Endothelial cell of umbilical vein (primary cell): ENCODE results near the gene EYS. TPM values are rescaled to one million over a fixed set of nuclear protein-coding genes. Genes with fewer than 3 reads are reported as not detected.

ENCODE experiments used
- BruUV-seq: library from RNA; stranded (reverse); fragments of 400-500 nt; replicated peaks from 2 replicates; lab custom pipeline; 2021; lab: Mats Ljungman, UMichigan
- CTCF ChIA-PET: fragments of 300-600, 350-600 bp; sonication (Branson Sonifier 250); formaldehyde crosslinking; loops from one replicate; lab custom pipeline; 2021; ENCODE audit warnings: antibody characterized with exemption, inconsistent platforms; lab: Charles Lee
- POLR2A ChIA-PET: fragments of 300-600, 350-600 bp; sonication (Branson Sonifier 250); formaldehyde crosslinking; loops from one replicate; lab custom pipeline; 2021; ENCODE audit warnings: antibody characterized with exemption, inconsistent platforms; lab: Charles Lee
- DNase-seq: peaks from one replicate; pipeline ENCODE4 v3.0.0-alpha.2; 2011; ENCODE audit warnings: low read depth, low spot score
- FAIRE-seq: peaks from 2 replicates; lab custom pipeline; 2011; peaks lifted over from hg19 to GRCh38; lab: Jason Lieb, UNC
- H2AFZ ChIP-seq: 2 replicates; pipeline ENCODE4 v1.6.0; 2012; ENCODE audit warnings: low read depth, low read length, control low read depth, inconsistent platforms
- H3K27ac ChIP-seq: 2 replicates; pipeline ENCODE4 v1.5.1; 2011; ENCODE audit warnings: low read depth, mild to moderate bottlenecking, control low read depth, low read length, moderate library complexity; ENCODE audit not compliant: insufficient read depth
- H3K27me3 ChIP-seq, 2 experiments: 2 replicates each; pipeline versions ENCODE4 v1.6.0 to v1.6.1; 2011; ENCODE audit warnings: low read length in 2 of 2, mixed read lengths in 1 of 2; ENCODE audit not compliant: control insufficient read depth in 2 of 2, insufficient read depth in 2 of 2
- H3K36me3 ChIP-seq, 2 experiments: 2 replicates in 1 of 2; 3 replicates in 1 of 2; pipeline ENCODE4 v1.5.1; 2011; ENCODE audit warnings: low read length in 2 of 2, mild to moderate bottlenecking in 1 of 2, moderate library complexity in 1 of 2; ENCODE audit not compliant: control insufficient read depth in 2 of 2, insufficient read depth in 2 of 2; ENCODE audit errors: extremely low read depth in 1 of 2
- H3K4me1 ChIP-seq: 3 replicates; pipeline ENCODE4 v1.5.1; 2011; ENCODE audit warnings: mild to moderate bottlenecking, low read length; ENCODE audit not compliant: control insufficient read depth, insufficient read depth; ENCODE audit errors: extremely low read depth
- H3K4me2 ChIP-seq: 2 replicates; pipeline ENCODE4 v1.6.1; 2011; ENCODE audit warnings: low read length, control low read depth, mixed read lengths; ENCODE audit not compliant: insufficient read depth
- H3K4me3 ChIP-seq, 3 experiments: fragments of 200-600 bp in 1 of 3; sonication (generic), shearing (Covaris generic) in 1 of 3; replicated peaks in 1 of 3; 2 replicates each; pipeline ENCODE4 v1.5.1; 2011 to 2016; ENCODE audit warnings: control low read depth in 3 of 3, low read length in 3 of 3, mild to moderate bottlenecking in 2 of 3, inconsistent platforms in 1 of 3, low read depth in 1 of 3, moderate library complexity in 1 of 3; ENCODE audit not compliant: insufficient read depth in 1 of 3
- H3K79me2 ChIP-seq: 2 replicates; pipeline ENCODE4 v1.6.0; 2012; ENCODE audit warnings: low read length, inconsistent platforms; ENCODE audit not compliant: control insufficient read depth, insufficient read depth
- H3K9ac ChIP-seq: replicated peaks from 2 replicates; pipeline ENCODE3; 2011; ENCODE audit warnings: low read length, control low read depth; ENCODE audit not compliant: insufficient read depth; ENCODE audit errors: extremely low read depth
- H3K9me1 ChIP-seq: replicated peaks from 3 replicates; pipeline ENCODE4 v1.6.0; 2011; ENCODE audit warnings: mild to moderate bottlenecking, low read length; ENCODE audit not compliant: control insufficient read depth, insufficient read depth; ENCODE audit errors: extremely low read depth
- H3K9me3 ChIP-seq: replicated peaks from 2 replicates; pipeline ENCODE4 v1.5.1; 2012; ENCODE audit warnings: low read length, inconsistent platforms; ENCODE audit not compliant: control insufficient read depth, insufficient read depth
- H4K20me1 ChIP-seq: replicated peaks from 2 replicates; pipeline ENCODE3; 2011; ENCODE audit warnings: mild to moderate bottlenecking, low read length; ENCODE audit not compliant: control insufficient read depth, insufficient read depth; ENCODE audit errors: extremely low read depth
- CTCF ChIP-seq, 2 donors: IDR thresholded peaks; 1 replicate in 1 of 2; 2 replicates in 1 of 2; pipeline ENCODE4 v1.5.1; 2011; ENCODE audit warnings: low read length in 2 of 2, mild to moderate bottlenecking in 2 of 2, moderate library complexity in 2 of 2, control low read depth in 1 of 2, inconsistent platforms in 1 of 2, low read depth in 1 of 2; ENCODE audit not compliant: insufficient read depth in 1 of 2; ENCODE audit errors: extremely low read depth in 1 of 2
- EZH2 ChIP-seq: IDR thresholded peaks from 2 replicates; pipeline ENCODE4 v1.6.1; 2012; ENCODE audit warnings: borderline replicate concordance, low read depth, mild to moderate bottlenecking, moderate library complexity, low read length, inconsistent platforms; ENCODE audit not compliant: severe bottlenecking
- FOS ChIP-seq: IDR thresholded peaks from 2 replicates; pipeline ENCODE4 v1.6.1; 2011; ENCODE audit warnings: mild to moderate bottlenecking, low read length, moderate library complexity, borderline replicate concordance; ENCODE audit not compliant: insufficient read depth
- GATA2 ChIP-seq: IDR thresholded peaks from 2 replicates; pipeline ENCODE4 v1.7.0; 2011; ENCODE audit warnings: low read depth, mild to moderate bottlenecking, moderate library complexity, mixed read lengths, low read length; ENCODE audit not compliant: insufficient read length, insufficient read depth
- JUN ChIP-seq: IDR thresholded peaks from 2 replicates; pipeline ENCODE4 v1.6.1; 2011; ENCODE audit warnings: borderline replicate concordance, low read depth; ENCODE audit not compliant: insufficient read length, insufficient read depth
- MAX ChIP-seq: IDR thresholded peaks from 2 replicates; pipeline ENCODE4 v1.6.1; 2011; ENCODE audit not compliant: insufficient read depth, insufficient read length
- MYC ChIP-seq: IDR thresholded peaks from one replicate; pipeline ENCODE4 v1.6.1; 2011; ENCODE audit warnings: mild to moderate bottlenecking, low read depth, low read length
- POLR2A ChIP-seq: IDR thresholded peaks from 2 replicates; pipeline ENCODE4 v1.6.1; 2012; ENCODE audit warnings: low read depth, mild to moderate bottlenecking, control low read depth, low read length
- POLR2AphosphoS5 ChIP-seq: IDR thresholded peaks from 2 replicates; pipeline ENCODE4 v1.6.1; 2012; ENCODE audit warnings: low read depth, mild to moderate bottlenecking, control low read depth, low read length, moderate library complexity; ENCODE audit not compliant: insufficient read depth
- dilution Hi-C: fragments of 300-500 bp; cut with MboI; formaldehyde crosslinking; loops from one replicate; pipeline ENCODE4 v1.15.0; 2019; ENCODE audit warnings: low sequenced_read_pairs; ENCODE audit not compliant: extremely low pct_ligation_motif_present
- intact Hi-C: fragments of 100-400 bp; cut with micrococcal nuclease; formaldehyde crosslinking; loops from one replicate; pipeline ENCODE4 v1.10.0; 2022
- polyA plus RNA-seq, 4 experiments: library from polyadenylated mRNA; depleted of rRNA in 3 of 4; stranded (reverse) in 3 of 4; unstranded in 1 of 4; fragments of >200 nt; gene quantifications; 2 replicates each; pipeline versions ENCODE4 v1.2.1 to v1.2.3, GENCODE V29; 2011 to 2012; ENCODE audit warnings: missing spikeins in 1 of 4
- total RNA-seq: library from RNA; stranded (reverse); gene quantifications from 2 replicates; pipeline ENCODE4 v1.2.3, GENCODE V29; 2021

Gene EYS
- total and polyA plus RNA-seq, 2 donors (not counting 3 experiments of a cell fraction or from before 2014, with no cell fraction given) = 0.01 to 0.27 TPM

- Histone ChIP-seq H3K9me1 (no peaks in the 10 kb centered on the region), H2AFZ (no peak overlapping the region), H3K27me3 (no peaks in the 10 kb centered on the region), H3K9ac (no peak overlapping the region), H3K4me2 (no peak overlapping the region), H3K9me3 (no peaks in the 10 kb centered on the region), H3K4me1 (no peaks in the 10 kb centered on the region), H3K27ac (no peak overlapping the region), H3K4me3 (no peak overlapping the region), H3K36me3 (peaks cover 0 to 7% of the 10 kb centered on the region in 2 experiments), H3K79me2 (peaks cover 7% of the 10 kb centered on the region), H4K20me1 (no peaks in the 10 kb centered on the region)
- ChIA-PET CTCF (interaction anchor here (0.9 to 2.5 kb wide), 9 partner anchors 8 to 119 kb away, joined by 3 to 10 read pairs (median 3); no protein-coding TSS in a partner anchor), POLR2A (no interaction called here)
- no peak for TF ChIP-seq MAX
- TF ChIP-seq JUN = no peak
- TF ChIP-seq GATA2 = no peak
- no peak for TF ChIP-seq MYC
- TF ChIP-seq CTCF (IDR thresholded peaks at IDR 0.05; ENCODE audit: extremely low read depth in 1 of 2, insufficient read depth in 1 of 2, low read depth in 1 of 2, low read length in 2 of 2) = no peak
- TF ChIP-seq FOS = no peak
- TF ChIP-seq POLR2A = no peak
- no peak for TF ChIP-seq POLR2AphosphoS5
- TF ChIP-seq EZH2 = no peak
- no peak for FAIRE-seq
- DNase-seq = no peak
- intact Hi-C loops (loop anchor here (5.0 kb wide), 1 partner anchor 46 kb away; the partner anchor contains the start of gene PHF3), dilution Hi-C loops (no loop called here)
- no TSS peak for BruUV-seq
Observed at GRCh38 chr6:63683071-63683603, 2023.9 kb downstream of the EYS start.
